ENCODE measurements around the gene DOCK1.

Gene DOCK1

GRCh38 chr10:127408112-127408710, 503.0 kb downstream of the DOCK1 start:
- no peak for DNase-seq

GRCh38 chr10:127408733-127409132, 503.5 kb downstream of the DOCK1 start:
- DNase-seq: no peak

GRCh38 chr10:127410030-127410429, 504.8 kb downstream of the DOCK1 start:
- no peak for DNase-seq

- DNase-seq: no peak
Measured at GRCh38 chr10:127411062-127411461, 505.8 kb downstream of the DOCK1 start.

- no peak for DNase-seq
Measured at GRCh38 chr10:127413326-127413725, 508.1 kb downstream of the DOCK1 start.

- no peak for DNase-seq
Measured at GRCh38 chr10:127414024-127414423, 508.8 kb downstream of the DOCK1 start.

GRCh38 chr10:127415116-127415515, 509.9 kb downstream of the DOCK1 start:
- DNase-seq: no peak

- DNase-seq: no peak
Measured at GRCh38 chr10:127415901-127416581, 510.8 kb downstream of the DOCK1 start.

- DNase-seq: no peak
Measured at GRCh38 chr10:127417031-127417430, 511.8 kb downstream of the DOCK1 start.

- DNase-seq: no peak
Measured at GRCh38 chr10:127417686-127418401, 512.6 kb downstream of the DOCK1 start.

- no peak for DNase-seq
Measured at GRCh38 chr10:127418536-127419168, 513.4 kb downstream of the DOCK1 start.

- DNase-seq: no peak
Measured at GRCh38 chr10:127420138-127420684, 515.0 kb downstream of the DOCK1 start.

- no peak for DNase-seq
Measured at GRCh38 chr10:127423218-127423915, 518.1 kb downstream of the DOCK1 start.

GRCh38 chr10:127424594-127425264, 519.5 kb downstream of the DOCK1 start:
- DNase-seq: no peak

GRCh38 chr10:127426746-127427145, 521.5 kb downstream of the DOCK1 start:
- no peak for DNase-seq

- no peak for DNase-seq
Measured at GRCh38 chr10:127427926-127428325, 522.7 kb downstream of the DOCK1 start.

- no peak for DNase-seq
Measured at GRCh38 chr10:127428385-127428980, 523.3 kb downstream of the DOCK1 start.

GRCh38 chr10:127429601-127430312, 524.5 kb downstream of the DOCK1 start:
- no peak for DNase-seq

GRCh38 chr10:127431525-127431924, 526.3 kb downstream of the DOCK1 start:
- no peak for DNase-seq

- no peak for DNase-seq
Measured at GRCh38 chr10:127434006-127434405, 528.8 kb downstream of the DOCK1 start.

- no peak for DNase-seq
Measured at GRCh38 chr10:127435246-127435645, 530.0 kb downstream of the DOCK1 start.
